Measurements from ENCODE around the gene ACTN1.

Gene ACTN1

GRCh38 chr14:68969278-68970033 is 9.6 kb downstream of the ACTN1 start:
- no peak for DNase-seq (ENCODE audit: low spot score)

DNA sequence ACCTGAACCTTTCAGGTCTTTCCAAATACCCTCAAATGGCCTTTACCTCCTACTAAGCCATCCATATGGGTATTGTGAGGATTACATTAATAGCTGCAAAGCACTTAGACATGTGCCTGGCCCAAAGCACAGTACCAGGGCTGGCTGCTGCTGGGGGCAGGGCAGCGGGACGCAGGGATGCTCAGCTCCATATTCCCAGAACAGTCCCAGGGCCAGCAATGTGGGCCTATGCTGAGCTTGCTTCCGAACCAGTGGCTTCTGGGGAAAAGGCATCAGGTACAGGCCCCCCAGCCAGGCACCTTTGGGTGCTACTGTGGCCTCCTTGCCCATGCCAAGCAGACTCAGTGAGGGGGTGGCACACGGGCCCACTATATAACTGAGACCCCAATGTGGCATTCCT is 10.4 kb downstream of the ACTN1 start:
- no peak for DNase-seq (ENCODE audit: low spot score)

DNA sequence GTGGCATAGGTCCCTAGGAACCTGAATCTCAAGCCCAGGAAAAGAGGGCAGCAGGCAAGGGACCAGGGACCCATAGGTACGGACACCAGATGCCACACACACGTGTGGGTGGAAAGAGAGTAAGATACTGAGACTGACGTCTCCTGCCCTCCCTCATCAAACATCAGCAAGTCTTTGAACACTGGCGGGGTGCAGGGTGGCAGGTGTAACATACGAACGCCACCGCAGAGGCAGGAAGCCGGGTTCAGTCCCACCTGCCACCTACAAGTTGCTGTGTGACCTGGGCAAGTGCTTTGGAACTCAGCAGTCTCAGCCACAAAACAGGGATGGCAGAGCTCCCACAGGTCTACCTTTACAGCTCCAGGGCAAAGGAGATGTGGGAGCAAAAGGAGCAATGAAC is 11.1 kb downstream of the ACTN1 start:
- peak; percentile 63 for DNase-seq (ENCODE audit: low spot score)

DNA sequence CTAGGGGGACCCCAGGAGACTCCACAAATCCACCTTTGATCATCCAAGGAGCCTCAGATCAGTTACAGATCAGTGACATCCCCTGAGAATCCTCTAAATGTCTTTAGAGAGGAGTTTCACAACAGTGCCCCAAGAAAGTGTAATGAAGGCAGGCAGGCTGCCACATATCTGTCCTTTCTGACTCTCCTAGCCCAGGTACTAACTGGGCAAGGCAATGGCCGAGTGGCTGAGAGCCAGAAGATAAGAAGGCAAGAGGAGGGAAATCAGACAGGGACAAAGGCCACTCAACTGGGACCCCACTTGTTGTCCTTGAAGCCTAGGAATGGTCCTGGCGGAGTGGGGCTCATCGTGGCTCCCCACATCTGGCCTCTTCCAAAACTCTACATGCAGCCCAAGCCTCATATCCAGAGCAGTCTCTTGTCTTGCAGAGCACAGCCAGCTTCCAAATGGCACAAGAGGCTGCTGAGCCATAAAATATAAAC is 11.6 kb downstream of the ACTN1 start:
- DNase-seq (ENCODE audit: low spot score) = no peak

DNA sequence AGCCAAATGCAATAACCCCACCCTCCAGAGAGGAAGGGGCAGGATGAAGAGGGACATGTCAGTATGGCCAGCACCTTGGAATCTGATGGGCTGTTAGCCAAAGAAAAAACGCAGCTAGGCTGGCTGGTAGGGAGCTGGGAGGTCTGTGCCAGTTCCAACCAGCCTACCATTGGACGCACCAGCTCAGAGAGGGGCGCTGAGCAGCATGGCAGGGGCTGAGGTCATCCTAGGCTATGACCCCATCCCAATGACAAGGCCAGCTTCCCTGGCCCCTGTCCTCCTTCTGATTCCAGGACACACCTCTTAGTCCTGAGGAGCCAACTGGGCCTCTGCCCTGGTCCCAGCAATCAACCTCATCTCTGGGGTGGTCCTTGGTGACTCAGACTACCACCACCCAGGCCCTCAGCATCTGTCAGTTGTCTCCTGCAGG is 12.2 kb downstream of the ACTN1 start:
- DNase-seq (ENCODE audit: low spot score) = no peak

- DNase-seq (ENCODE audit: low spot score) = no peak
Measured at GRCh38 chr14:68965261-68965761, 13.8 kb downstream of the ACTN1 start.

- DNase-seq (ENCODE audit: low spot score) = no peak
Measured at GRCh38 chr14:68964300-68965093, 14.6 kb downstream of the ACTN1 start.

DNA sequence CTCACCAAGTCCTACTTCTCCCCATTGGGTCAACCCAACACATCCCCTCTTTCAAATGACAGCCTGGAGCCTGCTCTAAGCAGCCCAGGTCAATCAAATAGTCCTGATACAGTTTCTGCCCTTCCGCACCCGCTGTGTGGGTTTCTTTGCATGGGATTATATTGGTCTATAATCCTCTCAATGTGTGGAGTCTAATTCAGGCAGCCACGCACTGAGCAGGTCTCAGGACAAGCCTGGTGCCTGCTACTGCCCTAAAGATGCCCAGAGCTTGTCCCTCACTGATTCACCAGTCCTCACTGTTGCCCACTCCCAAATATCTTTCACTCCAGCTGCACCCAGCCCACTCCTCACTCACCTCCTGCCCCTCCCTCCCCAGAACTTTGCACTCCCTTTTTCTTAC is 16.4 kb downstream of the ACTN1 start:
- no peak for DNase-seq (ENCODE audit: low spot score)

- DNase-seq (ENCODE audit: low spot score) = no peak
Measured at GRCh38 chr14:68961781-68962584, 17.1 kb downstream of the ACTN1 start.

GRCh38 chr14:68961361-68961760 is 17.7 kb downstream of the ACTN1 start:
- DNase-seq (ENCODE audit: low spot score) = no peak

GRCh38 chr14:68960123-68960522 is 19.0 kb downstream of the ACTN1 start:
- DNase-seq (ENCODE audit: low spot score) = no peak

GRCh38 chr14:68959035-68959434 is 20.1 kb downstream of the ACTN1 start:
- no peak for DNase-seq (ENCODE audit: low spot score)

DNA sequence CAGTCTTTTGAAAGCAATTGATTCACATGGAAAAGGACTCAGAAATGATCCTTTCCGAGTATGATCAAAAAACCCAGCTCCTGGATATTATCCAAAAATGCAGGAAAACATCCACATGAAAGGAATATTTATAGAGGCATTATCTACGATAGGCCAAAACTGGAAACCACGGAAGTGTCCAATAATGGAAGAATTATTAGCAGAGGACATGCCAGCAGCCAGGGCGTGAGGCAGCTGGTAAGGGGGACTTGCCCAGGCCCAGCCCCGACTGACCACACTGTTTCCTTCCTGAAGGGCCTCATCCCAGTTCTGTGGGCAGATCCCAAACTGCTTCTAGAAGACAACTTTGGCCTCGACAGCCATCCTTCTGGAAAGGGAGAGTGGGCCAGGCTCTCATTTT is 20.5 kb downstream of the ACTN1 start:
- DNase-seq (ENCODE audit: low spot score) = no peak

- no peak for DNase-seq (ENCODE audit: low spot score)
Measured at GRCh38 chr14:68957775-68958174, 21.3 kb downstream of the ACTN1 start.

GRCh38 chr14:68956724-68957123 is 22.4 kb downstream of the ACTN1 start:
- DNase-seq (ENCODE audit: low spot score) = no peak

- no peak for DNase-seq (ENCODE audit: low spot score)
Measured at GRCh38 chr14:68955851-68956179, 23.3 kb downstream of the ACTN1 start.

DNA sequence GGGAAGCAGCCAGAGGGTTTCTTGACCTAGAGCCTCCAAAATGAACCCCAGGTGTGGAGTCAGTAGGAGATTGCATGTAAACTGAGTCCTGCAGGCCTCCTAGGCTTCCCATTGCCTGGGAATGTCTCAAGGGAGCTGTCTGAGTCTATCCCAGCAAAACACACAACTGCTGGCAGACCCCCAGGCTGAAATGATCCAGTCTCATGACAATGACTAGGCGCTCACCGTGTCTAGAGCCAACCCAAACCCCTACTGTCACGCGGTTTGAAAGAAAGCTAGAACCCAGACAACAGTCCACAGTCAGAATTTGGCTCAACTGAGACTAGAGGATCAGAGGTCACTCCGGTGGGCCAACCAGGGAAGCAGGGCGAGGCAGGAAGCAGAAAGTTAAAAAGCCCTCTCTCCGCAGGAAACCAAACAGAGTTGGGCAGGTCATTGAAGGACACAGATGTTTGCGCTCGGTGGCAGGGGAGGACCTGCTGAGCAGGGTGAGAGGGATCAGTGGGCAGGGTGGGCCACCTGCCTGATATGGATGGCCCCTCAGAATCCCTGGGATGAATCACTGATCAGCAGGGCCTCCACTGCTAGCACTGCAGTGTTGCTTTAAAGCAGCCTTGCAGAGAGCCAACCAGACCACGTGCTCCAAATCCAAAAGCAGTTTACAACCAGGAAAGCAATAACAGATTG is 23.8 kb downstream of the ACTN1 start:
- no peak for DNase-seq (ENCODE audit: low spot score)

- no peak for DNase-seq (ENCODE audit: low spot score)
Measured at GRCh38 chr14:68953196-68953555, 25.9 kb downstream of the ACTN1 start.

- DNase-seq (ENCODE audit: low spot score) = no peak
Measured at GRCh38 chr14:68952531-68953195, 26.4 kb downstream of the ACTN1 start.

DNA sequence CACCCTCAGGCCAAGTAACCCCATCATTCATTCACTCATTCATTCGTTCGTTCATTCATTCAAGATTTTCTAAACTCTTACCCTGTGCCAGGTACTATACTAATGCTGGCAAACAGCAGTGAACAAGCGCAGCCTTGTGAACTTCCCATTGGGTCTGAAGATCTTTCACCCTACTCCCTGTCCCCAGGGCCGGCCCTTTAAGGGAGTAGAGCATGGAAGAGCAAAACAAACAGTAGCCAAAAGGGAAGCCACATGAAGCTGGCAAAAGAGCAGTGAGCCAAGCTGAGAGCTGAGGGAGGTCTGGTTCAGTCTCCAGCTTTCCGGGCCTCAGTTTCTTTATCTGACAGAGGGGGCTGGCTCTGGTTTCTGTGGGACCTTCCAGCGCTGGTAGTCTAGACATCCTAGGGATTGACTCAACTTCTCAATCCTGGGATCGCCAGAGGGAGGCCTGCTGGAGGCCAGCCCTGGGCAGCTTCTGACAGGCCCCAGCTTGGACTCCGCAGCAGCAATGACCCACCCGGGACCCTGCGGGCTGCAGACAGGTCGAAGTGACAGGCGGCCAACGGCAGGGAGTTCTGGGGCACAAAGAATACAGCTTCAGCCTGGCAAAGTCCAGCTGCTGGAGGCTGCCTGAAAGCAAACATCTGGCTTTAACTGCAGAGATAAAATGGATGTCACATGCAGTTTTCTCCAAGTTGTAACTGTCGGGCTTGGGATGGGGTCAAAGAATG is 27.1 kb downstream of the ACTN1 start:
- no peak for DNase-seq (ENCODE audit: low spot score)

All from CD4-positive, alpha-beta T cell treated with Interleukin-15 for 4 hours (primary cell).